ENCODE data around the gene KCNT1. TPM values are rescaled to one million over a fixed set of nuclear protein-coding genes. Genes with fewer than 3 reads are reported as not detected.

KCNT1 gene
- total and polyA plus RNA-seq, 2 experiments from 2014 or later = 0.27 TPM; not detected in 1

DNA sequence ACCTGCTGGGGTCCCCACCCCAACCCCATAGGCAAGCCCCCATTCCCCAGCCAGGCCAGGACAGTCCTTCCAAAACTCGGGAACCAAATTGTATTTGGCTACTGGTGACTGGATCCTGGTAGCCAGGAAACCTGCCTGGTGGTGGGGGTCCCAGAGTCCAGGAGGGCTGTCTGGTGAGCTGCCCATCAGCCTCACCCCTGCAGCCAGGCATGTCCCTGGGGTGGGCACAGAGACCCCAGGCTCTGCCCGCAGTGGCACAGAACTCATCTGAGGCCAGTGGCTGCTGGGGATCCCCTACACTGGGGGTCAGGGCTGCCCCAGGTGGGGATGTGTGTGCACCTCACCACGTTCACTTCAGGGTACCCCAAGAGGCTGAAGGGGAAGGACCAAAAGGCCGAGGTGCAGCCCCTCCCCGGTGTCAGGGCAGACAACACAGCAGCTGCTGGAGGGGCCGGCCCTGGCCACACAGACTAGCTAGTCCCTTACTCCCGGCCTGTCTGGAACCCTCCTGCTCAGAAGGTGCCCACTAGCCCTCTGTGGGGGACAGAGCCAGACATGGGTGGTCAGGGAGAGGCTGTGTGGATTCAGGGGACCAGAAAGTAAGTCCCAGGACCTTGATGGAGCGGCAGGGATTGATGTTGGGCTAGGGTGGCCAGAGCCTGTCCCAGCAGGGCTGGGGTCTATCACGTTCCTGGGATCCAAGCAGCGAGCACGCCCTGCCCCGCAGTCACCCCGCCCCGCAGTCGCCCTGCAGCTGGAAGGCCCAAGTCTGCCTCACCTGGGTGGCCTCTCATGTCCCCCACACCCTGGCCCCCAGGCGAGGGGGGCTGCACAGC is 91.5 kb downstream of the KCNT1 start:
- no peak for DNase-seq (ENCODE audit: low spot score)
- 85% methylated on average over 16 of the region's 16 CpGs for WGBS (ENCODE audit: low lambda C conversion rate, missing lambda C conversion rate)
- no peaks in the 10 kb centered on the region for H3K79me2 ChIP-seq

GRCh38 chr9:135794057-135794335 is 92.0 kb downstream of the KCNT1 start:
- Histone ChIP-seq H3K27me3 (no peaks in the 10 kb centered on the region), H3K9me3 (ENCODE audit: low read depth) (no peaks in the 10 kb centered on the region), H3K79me2 (no peaks in the 10 kb centered on the region), H3K4me2 (no peak overlapping the region), H3K9me2 (replicated peaks; ENCODE audit: insufficient read depth) (no peaks in the 10 kb centered on the region), H3K27ac (no peak overlapping the region), H3K4me1 (ENCODE audit: insufficient read depth) (no peaks in the 10 kb centered on the region), H4K20me1 (ENCODE audit: insufficient read depth, poor library complexity, severe bottlenecking) (no peaks in the 10 kb centered on the region), H3K36me3 (replicated peaks; ENCODE audit: insufficient read depth, low read depth) (no peaks in the 10 kb centered on the region), H2AFZ (no peak overlapping the region), H3K4me3 (no peak overlapping the region)
- 79% methylated on average over 7 of the region's 7 CpGs for WGBS (ENCODE audit: low lambda C conversion rate, missing lambda C conversion rate)
- DNase-seq (ENCODE audit: low spot score) = no peak
- TF ChIP-seq EZH2 (IDR thresholded peaks at IDR 0.05; ENCODE audit: borderline replicate concordance) (no peak), EZH2phosphoT487 (IDR thresholded peaks at IDR 0.05; ENCODE audit: low read depth, severe bottlenecking, unreplicated experiment) (no peak), CTCF (IDR thresholded peaks at IDR 0.05; ENCODE audit: poor library complexity) (no peak)

More for the DNA sequence above, 91.5 kb downstream of the KCNT1 start:
- H3K27ac ChIP-seq = no peak overlapping the region
- H3K4me3 ChIP-seq = no peak overlapping the region
- H2AFZ ChIP-seq = no peak overlapping the region
- H4K20me1 ChIP-seq (ENCODE audit: insufficient read depth, poor library complexity, severe bottlenecking) = no peaks in the 10 kb centered on the region
- H3K4me1 ChIP-seq (ENCODE audit: insufficient read depth) = no peaks in the 10 kb centered on the region
- H3K9me2 ChIP-seq (replicated peaks; ENCODE audit: insufficient read depth) = no peaks in the 10 kb centered on the region
- no peaks in the 10 kb centered on the region for H3K36me3 ChIP-seq (replicated peaks; ENCODE audit: insufficient read depth, low read depth)
- H3K4me2 ChIP-seq = no peak overlapping the region
- no peaks in the 10 kb centered on the region for H3K27me3 ChIP-seq
- no peaks in the 10 kb centered on the region for H3K9me3 ChIP-seq (ENCODE audit: low read depth)
- TF ChIP-seq CTCF (IDR thresholded peaks at IDR 0.05; ENCODE audit: poor library complexity) (no peak), EZH2phosphoT487 (IDR thresholded peaks at IDR 0.05; ENCODE audit: low read depth, severe bottlenecking, unreplicated experiment) (no peak), EZH2 (IDR thresholded peaks at IDR 0.05; ENCODE audit: borderline replicate concordance) (no peak)

DNA sequence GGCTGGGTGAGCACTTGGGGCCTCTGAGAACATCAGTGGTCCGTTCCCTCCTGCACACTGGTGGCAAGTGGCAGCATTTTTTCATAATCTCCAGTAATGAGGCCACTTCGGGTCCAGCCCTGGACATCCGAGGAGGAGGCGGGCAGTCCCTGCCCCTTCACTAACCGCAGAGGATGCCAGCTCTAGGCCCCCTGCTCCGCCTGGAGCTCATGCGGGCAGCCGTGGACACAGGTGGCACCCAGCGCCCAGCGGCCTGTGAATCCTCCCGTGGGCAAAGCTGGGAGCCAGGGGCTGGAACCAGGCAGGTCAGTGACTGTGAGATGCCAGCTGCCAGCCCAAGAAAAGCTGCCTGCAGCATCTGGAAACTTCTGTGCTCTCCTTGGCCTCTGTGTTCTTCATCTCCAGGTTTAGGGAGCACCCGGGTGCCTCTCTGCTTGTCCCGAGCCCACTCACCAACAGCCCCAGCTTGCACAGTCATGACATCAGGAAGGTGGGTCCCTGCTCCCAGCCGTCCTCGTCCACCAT is 92.4 kb downstream of the KCNT1 start:
- Histone ChIP-seq H3K4me2 (no peak overlapping the region), H3K4me3 (no peak overlapping the region), H3K9me2 (replicated peaks; ENCODE audit: insufficient read depth) (no peaks in the 10 kb centered on the region), H3K27me3 (no peaks in the 10 kb centered on the region), H3K79me2 (no peaks in the 10 kb centered on the region), H3K27ac (no peak overlapping the region), H3K4me1 (ENCODE audit: insufficient read depth) (no peaks in the 10 kb centered on the region), H3K36me3 (replicated peaks; ENCODE audit: insufficient read depth, low read depth) (no peaks in the 10 kb centered on the region), H3K9me3 (ENCODE audit: low read depth) (no peaks in the 10 kb centered on the region), H4K20me1 (ENCODE audit: insufficient read depth, poor library complexity, severe bottlenecking) (no peaks in the 10 kb centered on the region), H2AFZ (no peak overlapping the region)
- no peak for DNase-seq (ENCODE audit: low spot score)
- 88% methylated on average over 15 of the region's 15 CpGs for WGBS (ENCODE audit: low lambda C conversion rate, missing lambda C conversion rate)
- TF ChIP-seq EZH2phosphoT487 (IDR thresholded peaks at IDR 0.05; ENCODE audit: low read depth, severe bottlenecking, unreplicated experiment) (no peak), CTCF (IDR thresholded peaks at IDR 0.05; ENCODE audit: poor library complexity) (no peak), EZH2 (IDR thresholded peaks at IDR 0.05; ENCODE audit: borderline replicate concordance) (no peak)

Measured in hepatocyte (in vitro differentiated cells).